GM18520 (cell line): ENCODE measurements around the gene CYBB.

Experiments
- ATAC-seq: cut with Tn5 transposase; IDR thresholded peaks from one replicate; pipeline ENCODE4 v1.9.1; 2021; ENCODE audit not compliant: unreplicated experiment

Gene CYBB

GRCh38 chrX:37785569-37785968, 5.7 kb downstream of the CYBB start:
- ATAC-seq = no peak

GRCh38 chrX:37786624-37787422, 7.0 kb downstream of the CYBB start:
- ATAC-seq = peak; percentile 68

- peak; percentile 57 for ATAC-seq
These were observed 7.6 kb downstream of the CYBB start for GRCh38 chrX:37787423-37787869.

GRCh38 chrX:37796310-37796709, 16.5 kb downstream of the CYBB start:
- no peak for ATAC-seq

- ATAC-seq = peak; percentile 73
These were observed 16.9 kb downstream of the CYBB start for GRCh38 chrX:37796805-37797204.

GRCh38 chrX:37799936-37800335, 20.1 kb downstream of the CYBB start:
- no peak for ATAC-seq

- no peak for ATAC-seq
These were observed 20.9 kb downstream of the CYBB start for GRCh38 chrX:37800717-37801116.

- no peak for ATAC-seq
These were observed 22.2 kb downstream of the CYBB start for GRCh38 chrX:37802028-37802427.

GRCh38 chrX:37803057-37803456, 23.2 kb downstream of the CYBB start:
- ATAC-seq = no peak

- ATAC-seq = no peak
These were observed 30.1 kb downstream of the CYBB start for GRCh38 chrX:37809970-37810369.

- no peak for ATAC-seq
These were observed 32.3 kb downstream of the CYBB start for GRCh38 chrX:37812110-37812509.

GRCh38 chrX:37813570-37813969, 33.7 kb downstream of the CYBB start:
- no peak for ATAC-seq

GRCh38 chrX:37815366-37815765, 35.5 kb downstream of the CYBB start:
- no peak for ATAC-seq

- no peak for ATAC-seq
These were observed 36.9 kb downstream of the CYBB start for GRCh38 chrX:37816766-37817165.

- ATAC-seq = no peak
These were observed 37.3 kb downstream of the CYBB start for GRCh38 chrX:37817176-37817575.

- ATAC-seq = no peak
These were observed 37.7 kb downstream of the CYBB start for GRCh38 chrX:37817579-37817978.

- no peak for ATAC-seq
These were observed 38.2 kb downstream of the CYBB start for GRCh38 chrX:37818031-37818430.

- no peak for ATAC-seq
These were observed 40.8 kb downstream of the CYBB start for GRCh38 chrX:37820646-37821045.

GRCh38 chrX:37824491-37825214, 44.8 kb downstream of the CYBB start:
- no peak for ATAC-seq

GRCh38 chrX:37825215-37825842, 45.5 kb downstream of the CYBB start:
- no peak for ATAC-seq

- no peak for ATAC-seq
These were observed 49.9 kb downstream of the CYBB start for GRCh38 chrX:37829721-37830120.

- ATAC-seq = no peak
These were observed 50.5 kb downstream of the CYBB start for GRCh38 chrX:37830371-37830770.
